Liver (tissue), 9 donors: Measurements from ENCODE around the gene USP2. TPM values are rescaled to one million over a fixed set of nuclear protein-coding genes. Genes with fewer than 3 reads are reported as not detected.
A peak's percentile ranks its signal among the peaks of the same experiment; 100 is the strongest.

Experiments
- DNase-seq: peaks from one replicate; pipeline ENCODE4 v3.0.0-alpha.2; 2017; ENCODE audit warnings: low spot score
- H3K27ac ChIP-seq, 2 donors: one replicate each; pipeline ENCODE4 v1.7.0; 2013; ENCODE audit warnings: inconsistent platforms in 2 of 2, low read length in 2 of 2, control low read depth in 1 of 2, low read depth in 1 of 2, mild to moderate bottlenecking in 1 of 2
- H3K27me3 ChIP-seq, 4 donors: one replicate each; pipeline versions ENCODE4 v1.6.1 to v1.7.0; 2013; ENCODE audit warnings: low read length in 3 of 4, inconsistent platforms in 1 of 4, mild to moderate bottlenecking in 1 of 4, moderate library complexity in 1 of 4; ENCODE audit not compliant: control insufficient read depth in 4 of 4, insufficient read depth in 4 of 4
- H3K36me3 ChIP-seq, 4 donors: one replicate each; pipeline versions ENCODE4 v1.6.1 to v1.7.0; 2013; ENCODE audit warnings: low read length in 3 of 4, mild to moderate bottlenecking in 3 of 4, low read depth in 1 of 4, moderate library complexity in 1 of 4; ENCODE audit not compliant: control insufficient read depth in 4 of 4, insufficient read depth in 3 of 4
- H3K4me1 ChIP-seq, 4 donors: one replicate each; pipeline versions ENCODE4 v1.6.1 to v1.7.0; 2013; ENCODE audit warnings: low read length in 3 of 4, mild to moderate bottlenecking in 3 of 4, moderate library complexity in 1 of 4; ENCODE audit not compliant: control insufficient read depth in 4 of 4, insufficient read depth in 4 of 4
- H3K4me3 ChIP-seq, 3 donors: one replicate each; pipeline versions ENCODE4 v1.6.1 to v1.7.0; 2013; ENCODE audit warnings: low read length in 3 of 3, control low read depth in 1 of 3, low read depth in 1 of 3, mild to moderate bottlenecking in 1 of 3
- H3K9ac ChIP-seq, 2 donors: one replicate each; pipeline ENCODE4 v1.7.0; 2013; ENCODE audit warnings: low read length in 2 of 2, mild to moderate bottlenecking in 2 of 2, moderate library complexity in 2 of 2, control low read depth in 1 of 2, low read depth in 1 of 2
- H3K9me3 ChIP-seq, 4 donors: one replicate each; pipeline versions ENCODE4 v1.6.1 to v1.7.0; 2013; ENCODE audit warnings: low read length in 3 of 4; ENCODE audit not compliant: control insufficient read depth in 4 of 4
- EGR1 ChIP-seq, 2 donors: IDR thresholded peaks; 2 replicates each; pipeline ENCODE4 v1.6.1; 2016 to 2018; ENCODE audit warnings: antibody characterized with exemption in 2 of 2, low read depth in 2 of 2
- FOXA2 ChIP-seq: IDR thresholded peaks from 2 replicates; pipeline ENCODE4 v1.6.1; 2016; ENCODE audit warnings: antibody characterized with exemption
- GABPA ChIP-seq, 2 donors: IDR thresholded peaks in 1 of 2; conservative IDR thresholded peaks in 1 of 2; 2 replicates each; pipeline ENCODE4 v1.6.1; 2016; ENCODE audit warnings: antibody characterized with exemption in 2 of 2, mild to moderate bottlenecking in 1 of 2, moderate library complexity in 1 of 2
- HNF4A ChIP-seq, 2 donors: conservative IDR thresholded peaks; 2 replicates each; pipeline ENCODE4 v1.6.1; 2016; ENCODE audit warnings: antibody characterized with exemption in 2 of 2, mild to moderate bottlenecking in 2 of 2
- HNF4G ChIP-seq: IDR thresholded peaks from 2 replicates; pipeline ENCODE4 v1.6.1; 2016; ENCODE audit warnings: antibody characterized with exemption
- JUND ChIP-seq, 2 donors: IDR thresholded peaks; 2 replicates each; pipeline ENCODE4 v1.6.1; 2016; ENCODE audit warnings: antibody characterized with exemption in 2 of 2
- NR2F2 ChIP-seq: IDR thresholded peaks from 2 replicates; pipeline ENCODE4 v1.6.1; 2016; ENCODE audit warnings: antibody characterized with exemption
- RAD21 ChIP-seq, 2 donors: IDR thresholded peaks; 2 replicates each; pipeline ENCODE4 v1.6.1; 2016; ENCODE audit warnings: antibody characterized with exemption in 2 of 2, mild to moderate bottlenecking in 2 of 2
- RXRA ChIP-seq, 2 donors: IDR thresholded peaks; 2 replicates each; pipeline ENCODE4 v1.6.1; 2017 to 2018; ENCODE audit warnings: antibody characterized with exemption in 2 of 2, mild to moderate bottlenecking in 1 of 2
- SP1 ChIP-seq: IDR thresholded peaks from 2 replicates; pipeline ENCODE4 v1.6.1; 2018; ENCODE audit warnings: antibody characterized with exemption, mild to moderate bottlenecking
- YY1 ChIP-seq: IDR thresholded peaks from 2 replicates; pipeline ENCODE4 v1.6.1; 2016; ENCODE audit warnings: antibody characterized with exemption, mild to moderate bottlenecking
- WGBS: extraction: QIAGEN DNeasy Blood & Tissue Kit; methylation state at CpG from one replicate; pipeline ENCODE4 v1.1.7; 2013; 5-methylcytosine and 5-hydroxymethylcytosine counted together
- polyA plus RNA-seq, 2 donors: library from polyadenylated mRNA; stranded (reverse) in 1 of 2; unstranded in 1 of 2; fragments of 200-250 nt in 1 of 2; fragments of >200 nt in 1 of 2; fragmentation: Nextera tagmentation in 1 of 2; extraction: Ambion mirVana in 1 of 2; gene quantifications; one replicate each; pipeline versions ENCODE4 v1.2.1 to v1.2.3, GENCODE V29; 2013 to 2015
- total RNA-seq, 2 donors: library from RNA; depleted of rRNA; stranded (reverse); fragments of >200 nt; gene quantifications; one replicate each; pipeline ENCODE4 v1.2.3, GENCODE V29; 2014
- TF ChIP-seq, protein P1 (sequence below): IDR thresholded peaks from 2 replicates; pipeline ENCODE4 v1.6.1; 2016; ENCODE audit warnings: antibody characterized with exemption
- TF ChIP-seq, protein P2 (sequence below): fragments of 150-350 bp; IDR thresholded peaks from 2 replicates; pipeline ENCODE4 v1.5.1; 2017; ENCODE audit warnings: improper control_type of control experiment, low read depth, low read length; ENCODE audit not compliant: missing input control
- TF ChIP-seq, protein P3 (sequence below): IDR thresholded peaks from 2 replicates; pipeline ENCODE4 v1.6.1; 2016; ENCODE audit warnings: antibody characterized with exemption
- TF ChIP-seq, protein P4 (sequence below): IDR thresholded peaks from 2 replicates; pipeline ENCODE4 v1.6.1; 2016; ENCODE audit warnings: antibody characterized with exemption
- donor health status: healthy.
- donor health status: healthy.
- donor health status: healthy.
- donor health status: healthy.
- donor health status: healthy.

Gene USP2
- total and polyA plus RNA-seq, 4 donors = 0.65 to 4.4 (median 2.1) TPM

DNA sequence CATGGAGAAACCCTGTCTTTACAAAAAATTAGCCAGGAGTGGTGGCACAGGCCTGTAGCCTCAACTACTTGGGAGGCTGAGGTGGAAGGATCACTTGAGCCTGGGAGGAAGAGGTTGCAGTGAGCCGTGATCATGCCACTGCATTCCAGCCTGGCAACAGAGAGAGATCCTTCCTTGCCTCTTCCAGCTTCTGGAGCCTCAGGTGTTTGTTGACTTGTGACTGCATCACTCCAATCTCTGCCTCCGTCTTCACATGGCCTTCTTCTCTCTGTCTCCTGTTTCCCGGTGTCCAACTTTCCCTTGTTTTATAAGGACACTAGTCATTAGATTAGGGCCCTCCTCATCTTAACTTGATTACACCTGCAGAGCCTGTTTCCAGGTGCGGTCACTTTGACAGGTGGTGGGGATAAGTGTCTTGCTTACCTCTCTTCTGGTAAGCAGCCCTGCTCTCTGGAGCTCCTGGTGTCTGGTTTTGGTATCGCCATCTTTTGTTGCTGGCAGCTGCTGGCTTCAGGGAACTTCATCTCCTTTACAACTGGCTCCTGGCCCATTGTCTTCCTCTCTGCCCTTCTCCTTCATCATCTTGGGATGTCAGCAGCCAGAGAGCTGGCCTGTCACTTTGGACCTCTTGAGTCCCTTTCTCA lies 8.2 kb upstream of the USP2 start:
- no peak overlapping the region for H3K9ac ChIP-seq
- no peaks in the 10 kb centered on the region for H3K9me3 ChIP-seq
- no peak for DNase-seq
- TF ChIP-seq, protein P1, sequence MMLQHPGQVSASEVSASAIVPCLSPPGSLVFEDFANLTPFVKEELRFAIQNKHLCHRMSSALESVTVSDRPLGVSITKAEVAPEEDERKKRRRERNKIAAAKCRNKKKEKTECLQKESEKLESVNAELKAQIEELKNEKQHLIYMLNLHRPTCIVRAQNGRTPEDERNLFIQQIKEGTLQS = no peak
- TF ChIP-seq, protein P2, sequence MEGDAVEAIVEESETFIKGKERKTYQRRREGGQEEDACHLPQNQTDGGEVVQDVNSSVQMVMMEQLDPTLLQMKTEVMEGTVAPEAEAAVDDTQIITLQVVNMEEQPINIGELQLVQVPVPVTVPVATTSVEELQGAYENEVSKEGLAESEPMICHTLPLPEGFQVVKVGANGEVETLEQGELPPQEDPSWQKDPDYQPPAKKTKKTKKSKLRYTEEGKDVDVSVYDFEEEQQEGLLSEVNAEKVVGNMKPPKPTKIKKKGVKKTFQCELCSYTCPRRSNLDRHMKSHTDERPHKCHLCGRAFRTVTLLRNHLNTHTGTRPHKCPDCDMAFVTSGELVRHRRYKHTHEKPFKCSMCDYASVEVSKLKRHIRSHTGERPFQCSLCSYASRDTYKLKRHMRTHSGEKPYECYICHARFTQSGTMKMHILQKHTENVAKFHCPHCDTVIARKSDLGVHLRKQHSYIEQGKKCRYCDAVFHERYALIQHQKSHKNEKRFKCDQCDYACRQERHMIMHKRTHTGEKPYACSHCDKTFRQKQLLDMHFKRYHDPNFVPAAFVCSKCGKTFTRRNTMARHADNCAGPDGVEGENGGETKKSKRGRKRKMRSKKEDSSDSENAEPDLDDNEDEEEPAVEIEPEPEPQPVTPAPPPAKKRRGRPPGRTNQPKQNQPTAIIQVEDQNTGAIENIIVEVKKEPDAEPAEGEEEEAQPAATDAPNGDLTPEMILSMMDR = peak; percentile 17
- no peak overlapping the region for H3K27ac ChIP-seq
- H3K4me1 ChIP-seq = no peaks in the 10 kb centered on the region
- no peak overlapping the region for H3K4me3 ChIP-seq
- no peaks in the 10 kb centered on the region for H3K27me3 ChIP-seq
- 79% methylated on average over 5 of the region's 5 CpGs for WGBS
- no peaks in the 10 kb centered on the region for H3K36me3 ChIP-seq

DNA sequence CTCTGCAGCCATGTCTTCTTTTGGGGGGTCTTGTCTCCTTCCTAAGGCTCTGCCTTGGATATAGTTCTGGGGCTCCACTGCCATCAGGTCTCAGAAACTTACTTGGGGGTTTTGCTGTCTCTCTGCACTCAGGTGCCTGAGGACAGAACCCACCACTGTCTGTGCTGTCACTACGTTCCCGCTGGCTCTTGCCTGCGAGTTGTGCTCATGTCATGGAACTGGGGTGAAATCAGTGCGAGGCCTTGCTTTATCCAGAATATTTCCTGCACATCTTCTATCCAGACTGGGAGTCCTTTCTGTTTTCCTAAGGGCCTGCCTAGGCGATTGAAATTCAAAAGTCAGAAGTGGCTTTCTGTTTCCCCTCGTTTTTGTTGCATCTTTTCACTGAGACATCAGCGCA lies 6.6 kb upstream of the USP2 start:
- Histone ChIP-seq H3K4me1 (no peaks in the 10 kb centered on the region), H3K27ac (no peak overlapping the region), H3K27me3 (no peaks in the 10 kb centered on the region), H3K36me3 (no peaks in the 10 kb centered on the region), H3K4me3 (no peak overlapping the region), H3K9me3 (no peaks in the 10 kb centered on the region), H3K9ac (no peak overlapping the region)
- TF ChIP-seq, protein P3, sequence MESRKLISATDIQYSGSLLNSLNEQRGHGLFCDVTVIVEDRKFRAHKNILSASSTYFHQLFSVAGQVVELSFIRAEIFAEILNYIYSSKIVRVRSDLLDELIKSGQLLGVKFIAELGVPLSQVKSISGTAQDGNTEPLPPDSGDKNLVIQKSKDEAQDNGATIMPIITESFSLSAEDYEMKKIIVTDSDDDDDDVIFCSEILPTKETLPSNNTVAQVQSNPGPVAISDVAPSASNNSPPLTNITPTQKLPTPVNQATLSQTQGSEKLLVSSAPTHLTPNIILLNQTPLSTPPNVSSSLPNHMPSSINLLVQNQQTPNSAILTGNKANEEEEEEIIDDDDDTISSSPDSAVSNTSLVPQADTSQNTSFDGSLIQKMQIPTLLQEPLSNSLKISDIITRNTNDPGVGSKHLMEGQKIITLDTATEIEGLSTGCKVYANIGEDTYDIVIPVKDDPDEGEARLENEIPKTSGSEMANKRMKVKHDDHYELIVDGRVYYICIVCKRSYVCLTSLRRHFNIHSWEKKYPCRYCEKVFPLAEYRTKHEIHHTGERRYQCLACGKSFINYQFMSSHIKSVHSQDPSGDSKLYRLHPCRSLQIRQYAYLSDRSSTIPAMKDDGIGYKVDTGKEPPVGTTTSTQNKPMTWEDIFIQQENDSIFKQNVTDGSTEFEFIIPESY = no peak
- TF ChIP-seq YY1 (no peak), EGR1 (IDR thresholded peaks at IDR 0.05; ENCODE audit: low read depth in 2 of 2) (no peak), NR2F2 (no peak), RAD21 (IDR thresholded peaks at IDR 0.05) (no peak), FOXA2 (no peak), HNF4G (no peak), JUND (IDR thresholded peaks at IDR 0.05) (no peak), HNF4A (conservative IDR thresholded peaks at IDR 0.05) (no peak), SP1 (no peak), GABPA (IDR thresholded peaks at IDR 0.05 in 1 of 2, conservative IDR thresholded peaks at IDR 0.05 in 1 of 2) (no peak), RXRA (IDR thresholded peaks at IDR 0.05) (no peak)
- TF ChIP-seq, protein P4, sequence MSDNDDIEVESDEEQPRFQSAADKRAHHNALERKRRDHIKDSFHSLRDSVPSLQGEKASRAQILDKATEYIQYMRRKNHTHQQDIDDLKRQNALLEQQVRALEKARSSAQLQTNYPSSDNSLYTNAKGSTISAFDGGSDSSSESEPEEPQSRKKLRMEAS = no peak
- TF ChIP-seq, protein P1 = no peak
- TF ChIP-seq, protein P2 = no peak
- no peak for DNase-seq
- 92% methylated on average over 7 of the region's 7 CpGs for WGBS
